PC-3 (cell line): ENCODE results near the gene VRTN. TPM values are rescaled to one million over a fixed set of nuclear protein-coding genes. Genes with fewer than 3 reads are reported as not detected.
A peak's percentile ranks its signal among the peaks of the same experiment; 100 is the strongest.

Source experiments
- ATAC-seq: fragments of 200-7000 bp; cut with Tn5 transposase; 2 replicates; pipeline ENCODE4 v1.9.1; 2020; ENCODE audit warnings: mild to moderate bottlenecking, moderate library complexity
- BruUV-seq: library from RNA; stranded (reverse); fragments of 400-500 nt; replicated peaks from 2 replicates; lab custom pipeline; 2021; lab: Mats Ljungman, UMichigan
- CTCF ChIA-PET: fragments of 300-600 bp; sonication (Branson Sonifier 250); formaldehyde crosslinking; loops from one replicate; lab custom pipeline; 2022; ENCODE audit warnings: antibody characterized with exemption; lab: Charles Lee
- POLR2A ChIA-PET: fragments of 300-600 bp; sonication (Branson Sonifier 250); formaldehyde crosslinking; loops from one replicate; lab custom pipeline; 2022; ENCODE audit warnings: antibody characterized with exemption; ENCODE audit not compliant: unreplicated experiment; lab: Charles Lee
- DNase-seq: peaks from one replicate; pipeline ENCODE4 v3.0.0-alpha.2; 2015
- H2AFZ ChIP-seq: fragments of 300-600 bp; sonication (generic); 2 replicates; pipeline ENCODE4 v1.6.0; 2016; ENCODE audit warnings: antibody characterized with exemption, low read length
- H3F3A ChIP-seq: fragments of 300-600 bp; sonication (generic); one replicate; pipeline ENCODE4 v1.6.0; 2017; ENCODE audit warnings: antibody characterized with exemption, low read length, control low read depth, mild to moderate bottlenecking; ENCODE audit not compliant: unreplicated experiment
- H3K27ac ChIP-seq: fragments of 300-600 bp; sonication (generic); 2 replicates; pipeline ENCODE4 v1.5.1; 2016; ENCODE audit warnings: mild to moderate bottlenecking, low read length
- H3K27me3 ChIP-seq: fragments of 300-600 bp; sonication (generic); 2 replicates; pipeline ENCODE4 v1.6.1; 2016; ENCODE audit warnings: low read length, mixed read lengths
- H3K36me3 ChIP-seq: fragments of 300-600 bp; sonication (generic); 2 replicates; pipeline ENCODE4 v1.6.1; 2016; ENCODE audit warnings: low read depth, mixed run types, low read length, mixed read lengths
- H3K4me1 ChIP-seq: fragments of 300-600 bp; sonication (generic); 2 replicates; pipeline ENCODE4 v1.5.1; 2016; ENCODE audit warnings: low read length; ENCODE audit not compliant: insufficient read depth
- H3K4me2 ChIP-seq: fragments of 300-600 bp; sonication (generic); 2 replicates; pipeline ENCODE4 v1.6.0; 2016; ENCODE audit warnings: low read length
- H3K4me3 ChIP-seq: fragments of 300-600 bp; sonication (generic); 2 replicates; pipeline ENCODE4 v1.5.1; 2016; ENCODE audit warnings: mild to moderate bottlenecking, low read length, mixed read lengths
- H3K79me2 ChIP-seq: fragments of 300-600 bp; sonication (generic); 2 replicates; pipeline ENCODE4 v1.6.1; 2017; ENCODE audit warnings: low read length, mixed read lengths
- H3K9ac ChIP-seq: fragments of 300-600 bp; sonication (generic); 2 replicates; pipeline ENCODE4 v1.6.0; 2016; ENCODE audit warnings: mild to moderate bottlenecking, low read length
- H3K9me2 ChIP-seq: fragments of 300-600 bp; sonication (generic); replicated peaks from 2 replicates; pipeline ENCODE4 v1.6.1; 2016; ENCODE audit warnings: mixed run types, low read length, mixed read lengths
- H3K9me3 ChIP-seq: fragments of 300-600 bp; sonication (generic); 2 replicates; pipeline ENCODE4 v1.6.1; 2016; ENCODE audit warnings: low read length, mixed read lengths
- H4K20me1 ChIP-seq: fragments of 300-600 bp; sonication (generic); 2 replicates; pipeline ENCODE4 v1.6.1; 2016; ENCODE audit warnings: low read length, mixed read lengths
- EZH2 ChIP-seq: fragments of 300-600 bp; sonication (generic); IDR thresholded peaks from one replicate; pipeline ENCODE4 v1.6.1; 2017; ENCODE audit warnings: antibody characterized with exemption, mild to moderate bottlenecking, low read length; ENCODE audit not compliant: unreplicated experiment
- EZH2phosphoT487 ChIP-seq: fragments of 300-600 bp; sonication (generic); IDR thresholded peaks from 2 replicates; pipeline ENCODE4 v1.6.1; 2018; ENCODE audit warnings: mild to moderate bottlenecking, antibody characterized with exemption, low read length, borderline replicate concordance
- intact Hi-C: fragments of 100-400 bp; cut with micrococcal nuclease; formaldehyde crosslinking; loops from 2 replicates; pipeline ENCODE4 v1.9.0; 2023
- total RNA-seq: library from RNA; depleted of rRNA; stranded (reverse); fragments of >200 nt; gene quantifications from 2 replicates; pipeline ENCODE4 v1.2.3, GENCODE V29; 2014
- TF ChIP-seq, protein P1 (sequence below): fragments of 300-600 bp; sonication (generic); conservative IDR thresholded peaks from 2 replicates; pipeline ENCODE4 v1.5.1; 2017; ENCODE audit warnings: antibody characterized with exemption, low read depth, mild to moderate bottlenecking, low read length

Gene VRTN
- total RNA-seq, 1 experiment from 2014 or later, result not detected

DNA sequence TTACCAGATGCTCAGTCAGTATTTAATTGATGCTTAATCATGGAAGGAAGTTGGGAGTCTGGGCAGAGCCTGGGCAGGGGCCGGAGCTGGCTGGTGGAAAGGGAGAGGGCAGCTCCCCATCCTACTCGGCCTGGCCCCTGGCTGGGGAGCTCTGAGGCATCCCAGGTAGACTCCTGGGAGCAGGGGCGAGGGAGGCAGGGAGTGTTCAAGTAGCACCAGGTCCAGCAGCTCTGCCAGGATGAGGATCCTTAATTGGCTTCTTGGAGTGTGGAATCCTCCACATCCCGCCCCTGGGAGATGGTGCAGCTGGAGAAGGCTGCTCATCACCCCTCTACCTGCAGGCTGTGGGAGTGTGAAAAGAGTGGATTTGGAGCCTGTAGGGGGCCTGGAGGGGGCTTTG, 46.8 kb downstream of the VRTN start:
- BruUV-seq, result no TSS peak
- no peaks in the 10 kb centered on the region for H3F3A ChIP-seq
- H3K9me3 ChIP-seq, result no peaks in the 10 kb centered on the region
- DNase-seq, result no peak
- no peak overlapping the region for H3K4me2 ChIP-seq
- no peaks in the 10 kb centered on the region for H3K9me2 ChIP-seq
- H3K36me3 ChIP-seq, result no peaks in the 10 kb centered on the region
- CTCF ChIA-PET, result no interaction called here
- no peaks in the 10 kb centered on the region for H4K20me1 ChIP-seq
- H3K4me1 ChIP-seq, result no peaks in the 10 kb centered on the region
- no peaks in the 10 kb centered on the region for H3K79me2 ChIP-seq
- H3K9ac ChIP-seq, result no peak overlapping the region
- intact Hi-C loops, result no loop called here
- no peak overlapping the region for H3K27ac ChIP-seq
- TF ChIP-seq, protein P1, sequence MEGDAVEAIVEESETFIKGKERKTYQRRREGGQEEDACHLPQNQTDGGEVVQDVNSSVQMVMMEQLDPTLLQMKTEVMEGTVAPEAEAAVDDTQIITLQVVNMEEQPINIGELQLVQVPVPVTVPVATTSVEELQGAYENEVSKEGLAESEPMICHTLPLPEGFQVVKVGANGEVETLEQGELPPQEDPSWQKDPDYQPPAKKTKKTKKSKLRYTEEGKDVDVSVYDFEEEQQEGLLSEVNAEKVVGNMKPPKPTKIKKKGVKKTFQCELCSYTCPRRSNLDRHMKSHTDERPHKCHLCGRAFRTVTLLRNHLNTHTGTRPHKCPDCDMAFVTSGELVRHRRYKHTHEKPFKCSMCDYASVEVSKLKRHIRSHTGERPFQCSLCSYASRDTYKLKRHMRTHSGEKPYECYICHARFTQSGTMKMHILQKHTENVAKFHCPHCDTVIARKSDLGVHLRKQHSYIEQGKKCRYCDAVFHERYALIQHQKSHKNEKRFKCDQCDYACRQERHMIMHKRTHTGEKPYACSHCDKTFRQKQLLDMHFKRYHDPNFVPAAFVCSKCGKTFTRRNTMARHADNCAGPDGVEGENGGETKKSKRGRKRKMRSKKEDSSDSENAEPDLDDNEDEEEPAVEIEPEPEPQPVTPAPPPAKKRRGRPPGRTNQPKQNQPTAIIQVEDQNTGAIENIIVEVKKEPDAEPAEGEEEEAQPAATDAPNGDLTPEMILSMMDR, result no peak
- no peak for TF ChIP-seq EZH2phosphoT487
- TF ChIP-seq EZH2, result no peak
- no peak overlapping the region for H2AFZ ChIP-seq
- POLR2A ChIA-PET, result no interaction called here
- peaks cover 53% of the 10 kb centered on the region for H3K27me3 ChIP-seq
- ATAC-seq, result no peak
- no peak overlapping the region for H3K4me3 ChIP-seq

DNA sequence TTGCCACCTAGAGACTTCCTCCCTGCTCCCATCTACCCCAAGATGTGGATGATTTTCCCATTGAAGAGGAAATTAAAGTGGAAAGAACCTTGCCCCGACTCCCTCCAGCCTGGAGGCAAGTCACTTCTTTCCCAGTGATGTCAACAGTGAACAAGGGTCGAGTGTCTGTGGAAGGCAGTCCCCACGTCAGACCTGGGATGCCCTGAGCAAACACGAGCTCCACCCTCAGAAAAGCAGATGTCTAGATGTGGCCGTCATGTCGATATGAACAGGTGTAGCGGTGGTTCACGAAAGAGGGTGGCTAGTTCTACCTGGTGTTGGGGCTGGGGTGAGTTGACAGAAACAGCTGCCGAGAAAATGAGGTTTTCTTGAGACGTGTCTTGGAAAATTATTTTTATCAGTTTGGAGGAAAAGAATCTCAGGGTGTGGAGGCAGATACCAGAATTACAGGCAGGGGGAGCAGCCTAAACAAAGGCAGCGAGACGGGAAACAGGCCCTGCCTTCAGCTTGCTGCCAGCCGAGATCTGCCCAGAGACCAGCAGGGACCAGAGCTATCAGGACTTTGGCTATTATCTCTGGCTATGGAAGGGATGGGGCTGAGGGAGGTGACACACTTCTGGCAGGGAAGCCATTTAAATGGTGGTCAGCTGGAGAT, 51.9 kb downstream of the VRTN start:
- intact Hi-C loops, result no loop called here
- H3K27ac ChIP-seq, result no peak overlapping the region
- H3K4me3 ChIP-seq, result no peak overlapping the region
- H3K9me3 ChIP-seq, result no peaks in the 10 kb centered on the region
- H3K79me2 ChIP-seq, result no peaks in the 10 kb centered on the region
- H2AFZ ChIP-seq, result no peak overlapping the region
- no peaks in the 10 kb centered on the region for H3F3A ChIP-seq
- ChIA-PET CTCF (no interaction called here), POLR2A (no interaction called here)
- H3K4me1 ChIP-seq, result no peaks in the 10 kb centered on the region
- H3K36me3 ChIP-seq, result no peaks in the 10 kb centered on the region
- 0 out of 2 replicates have a peak, but pooled peaks have one; percentile 24 for ATAC-seq
- H3K27me3 ChIP-seq, result peaks cover 45% of the 10 kb centered on the region
- TF ChIP-seq, protein P1, result no peak
- TF ChIP-seq EZH2phosphoT487 (no peak), EZH2 (no peak)
- no peak for DNase-seq
- H3K9ac ChIP-seq, result no peak overlapping the region
- no peak overlapping the region for H3K4me2 ChIP-seq
- BruUV-seq, result no TSS peak
- no peaks in the 10 kb centered on the region for H3K9me2 ChIP-seq
- no peaks in the 10 kb centered on the region for H4K20me1 ChIP-seq

DNA sequence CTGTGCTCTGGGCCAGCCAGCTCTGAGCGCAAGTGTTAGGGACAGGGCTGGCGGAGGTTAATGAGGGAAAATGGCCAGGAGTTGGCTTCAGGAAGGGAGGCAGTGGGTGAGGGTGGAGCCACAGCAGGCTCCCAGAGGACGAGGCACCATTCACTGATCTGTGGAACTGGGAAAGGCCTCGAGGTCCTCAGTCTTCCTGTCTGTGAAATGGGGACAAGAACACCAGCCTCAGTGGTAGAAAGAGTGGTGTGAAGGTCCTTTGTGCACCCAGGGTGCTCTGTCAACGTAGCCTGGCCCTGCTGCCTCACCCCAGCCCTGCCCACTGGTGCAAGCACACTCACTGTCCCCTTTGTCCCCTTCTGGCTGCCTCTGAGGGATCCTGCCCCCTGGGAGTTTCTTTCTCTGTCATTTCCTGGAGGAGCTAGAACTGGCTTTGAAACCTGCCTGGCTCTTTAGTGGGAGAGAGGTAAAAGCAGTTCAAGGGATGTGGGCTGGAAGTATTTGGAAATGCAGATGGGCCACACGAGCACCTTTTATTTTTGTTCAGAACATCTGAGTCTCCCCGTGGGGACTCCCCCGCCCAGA, 52.7 kb downstream of the VRTN start:
- DNase-seq (no peak), ATAC-seq (no peak)
- Histone ChIP-seq H3K36me3 (no peaks in the 10 kb centered on the region), H3K4me1 (no peaks in the 10 kb centered on the region), H3K27me3 (peaks cover 50% of the 10 kb centered on the region), H3K9ac (no peak overlapping the region), H3K9me3 (no peaks in the 10 kb centered on the region), H3K79me2 (no peaks in the 10 kb centered on the region), H4K20me1 (no peaks in the 10 kb centered on the region), H3F3A (no peaks in the 10 kb centered on the region), H3K9me2 (no peaks in the 10 kb centered on the region), H2AFZ (no peak overlapping the region), H3K4me2 (no peak overlapping the region), H3K4me3 (no peak overlapping the region), H3K27ac (no peak overlapping the region)
- TF ChIP-seq EZH2 (no peak), EZH2phosphoT487 (no peak)
- TF ChIP-seq, protein P1, result no peak
- intact Hi-C loops, result no loop called here
- POLR2A ChIA-PET, result no interaction called here
- BruUV-seq, result no TSS peak
- CTCF ChIA-PET, result no interaction called here
